ENCODE data around the gene RMDN2.

DNA sequence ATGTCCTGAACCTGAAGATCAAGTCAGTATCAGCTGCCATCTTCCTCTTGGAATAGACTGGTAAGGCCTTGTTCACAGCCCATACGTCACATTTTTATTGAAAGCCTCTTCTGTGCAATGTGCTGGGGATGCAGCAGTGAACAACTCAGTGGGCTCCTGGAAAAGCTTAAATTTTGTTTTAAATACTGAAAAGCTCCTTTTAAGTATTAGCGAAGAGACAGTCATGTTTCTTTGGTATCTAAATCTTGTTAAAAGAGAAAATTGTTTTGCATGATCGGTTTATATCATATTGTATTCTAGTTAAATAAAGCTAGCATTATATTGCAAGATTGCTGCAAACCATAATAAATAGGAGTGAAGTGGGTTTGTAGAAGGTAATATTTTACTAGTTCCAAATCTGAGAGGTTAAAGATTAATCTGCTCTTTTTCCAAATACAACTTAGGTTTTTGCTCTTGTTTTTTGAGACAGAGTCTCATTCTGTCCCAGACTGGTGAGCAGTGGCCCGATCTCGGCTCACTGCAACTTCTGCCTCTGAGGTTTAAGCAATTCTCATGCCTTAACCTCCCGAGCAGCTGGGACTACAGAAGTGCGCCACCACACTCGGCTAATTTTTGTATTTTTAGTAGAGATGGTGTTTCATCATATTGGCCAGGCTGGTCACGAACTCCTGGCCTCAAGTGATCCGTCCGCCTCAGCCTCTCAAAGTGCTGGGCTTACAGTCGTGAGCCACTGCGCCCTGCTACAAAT, 1.6 kb upstream of the RMDN2 start:
- no peak for TF ChIP-seq EZH2 (IDR thresholded peaks at IDR 0.05; ENCODE audit: borderline replicate concordance, low read depth, low read length)
- TF ChIP-seq, protein P1, sequence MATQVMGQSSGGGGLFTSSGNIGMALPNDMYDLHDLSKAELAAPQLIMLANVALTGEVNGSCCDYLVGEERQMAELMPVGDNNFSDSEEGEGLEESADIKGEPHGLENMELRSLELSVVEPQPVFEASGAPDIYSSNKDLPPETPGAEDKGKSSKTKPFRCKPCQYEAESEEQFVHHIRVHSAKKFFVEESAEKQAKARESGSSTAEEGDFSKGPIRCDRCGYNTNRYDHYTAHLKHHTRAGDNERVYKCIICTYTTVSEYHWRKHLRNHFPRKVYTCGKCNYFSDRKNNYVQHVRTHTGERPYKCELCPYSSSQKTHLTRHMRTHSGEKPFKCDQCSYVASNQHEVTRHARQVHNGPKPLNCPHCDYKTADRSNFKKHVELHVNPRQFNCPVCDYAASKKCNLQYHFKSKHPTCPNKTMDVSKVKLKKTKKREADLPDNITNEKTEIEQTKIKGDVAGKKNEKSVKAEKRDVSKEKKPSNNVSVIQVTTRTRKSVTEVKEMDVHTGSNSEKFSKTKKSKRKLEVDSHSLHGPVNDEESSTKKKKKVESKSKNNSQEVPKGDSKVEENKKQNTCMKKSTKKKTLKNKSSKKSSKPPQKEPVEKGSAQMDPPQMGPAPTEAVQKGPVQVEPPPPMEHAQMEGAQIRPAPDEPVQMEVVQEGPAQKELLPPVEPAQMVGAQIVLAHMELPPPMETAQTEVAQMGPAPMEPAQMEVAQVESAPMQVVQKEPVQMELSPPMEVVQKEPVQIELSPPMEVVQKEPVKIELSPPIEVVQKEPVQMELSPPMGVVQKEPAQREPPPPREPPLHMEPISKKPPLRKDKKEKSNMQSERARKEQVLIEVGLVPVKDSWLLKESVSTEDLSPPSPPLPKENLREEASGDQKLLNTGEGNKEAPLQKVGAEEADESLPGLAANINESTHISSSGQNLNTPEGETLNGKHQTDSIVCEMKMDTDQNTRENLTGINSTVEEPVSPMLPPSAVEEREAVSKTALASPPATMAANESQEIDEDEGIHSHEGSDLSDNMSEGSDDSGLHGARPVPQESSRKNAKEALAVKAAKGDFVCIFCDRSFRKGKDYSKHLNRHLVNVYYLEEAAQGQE (IDR thresholded peaks at IDR 0.05; ENCODE audit: borderline replicate concordance) = no peak
- TF ChIP-seq, protein P1 (CRISPR knock-in tag; IDR thresholded peaks at IDR 0.05; ENCODE audit: low read depth) = no peak
- TF ChIP-seq TCF7L2 (IDR thresholded peaks at IDR 0.05; ENCODE audit: low read depth, low read length) = no peak

Data from K562 (cell line).